HG03457 (cell line): ENCODE results near the gene PARP2.
"Not testable (repeated sequence)": the region's sequence is repeated elsewhere in the genome, so short reads cannot be mapped to it uniquely, and the experiment has no call there.

Source experiments
- ATAC-seq: cut with Tn5 transposase; IDR thresholded peaks from one replicate; pipeline ENCODE4 v1.9.1; 2021; ENCODE audit warnings: moderate number of reproducible peaks; ENCODE audit not compliant: unreplicated experiment

The PARP2 gene

GRCh38 chr14:20345366-20345765 is 1.9 kb downstream of the PARP2 start:
- no peak for ATAC-seq

- no peak for ATAC-seq
Measured at GRCh38 chr14:20346713-20347112, 3.3 kb downstream of the PARP2 start.

- no peak for ATAC-seq
Measured at GRCh38 chr14:20347747-20348146, 4.3 kb downstream of the PARP2 start.

- ATAC-seq = no peak
Measured at GRCh38 chr14:20350282-20350681, 6.8 kb downstream of the PARP2 start.

- ATAC-seq = no peak
Measured at GRCh38 chr14:20350860-20351259, 7.4 kb downstream of the PARP2 start.

GRCh38 chr14:20356422-20356821 is 13.0 kb downstream of the PARP2 start:
- ATAC-seq = no peak

GRCh38 chr14:20358474-20358873 is 15.0 kb downstream of the PARP2 start:
- ATAC-seq = not testable (repeated sequence)

- ATAC-seq = no peak
Measured at GRCh38 chr14:20365928-20366327, 22.5 kb downstream of the PARP2 start.

- ATAC-seq = no peak
Measured at GRCh38 chr14:20372796-20373195, 29.4 kb downstream of the PARP2 start.

GRCh38 chr14:20375471-20375870 is 32.0 kb downstream of the PARP2 start:
- no peak for ATAC-seq

- no peak for ATAC-seq
Measured at GRCh38 chr14:20376071-20376588, 32.7 kb downstream of the PARP2 start.

- ATAC-seq = no peak
Measured at GRCh38 chr14:20377171-20377570, 33.7 kb downstream of the PARP2 start.

GRCh38 chr14:20379743-20380142 is 36.3 kb downstream of the PARP2 start:
- ATAC-seq = no peak

- ATAC-seq = no peak
Measured at GRCh38 chr14:20380681-20381080, 37.2 kb downstream of the PARP2 start.

GRCh38 chr14:20381341-20381740 is 37.9 kb downstream of the PARP2 start:
- no peak for ATAC-seq

- no peak for ATAC-seq
Measured at GRCh38 chr14:20382526-20382925, 39.1 kb downstream of the PARP2 start.

GRCh38 chr14:20383032-20383431 is 39.6 kb downstream of the PARP2 start:
- ATAC-seq = no peak

- no peak for ATAC-seq
Measured at GRCh38 chr14:20383636-20384035, 40.2 kb downstream of the PARP2 start.

- no peak for ATAC-seq
Measured at GRCh38 chr14:20384321-20384720, 40.9 kb downstream of the PARP2 start.

GRCh38 chr14:20384886-20385285 is 41.5 kb downstream of the PARP2 start:
- ATAC-seq = no peak

GRCh38 chr14:20386276-20386855 is 42.9 kb downstream of the PARP2 start:
- no peak for ATAC-seq

GRCh38 chr14:20387576-20387975 is 44.1 kb downstream of the PARP2 start:
- no peak for ATAC-seq

- no peak for ATAC-seq
Measured at GRCh38 chr14:20388159-20388558, 44.7 kb downstream of the PARP2 start.
